SK-N-MC (cell line): ENCODE data around the gene PIAS3.

ENCODE experiments used
- EZH2 ChIP-seq: fragments of 200-600 bp; sonication (generic); IDR thresholded peaks from one replicate; pipeline ENCODE4 v1.6.1; 2017; ENCODE audit warnings: antibody characterized with exemption
- FOXP2 ChIP-seq: optimal IDR thresholded peaks from 2 replicates; pipeline ENCODE3; 2011; ENCODE audit warnings: mild to moderate bottlenecking, moderate library complexity; ENCODE audit not compliant: insufficient read depth; ENCODE audit errors: extremely low read length, control extremely low read depth
- POLR2AphosphoS5 ChIP-seq: IDR thresholded peaks from 2 replicates; pipeline ENCODE4 v1.6.1; 2012; ENCODE audit warnings: mild to moderate bottlenecking, low read depth, low read length, borderline replicate concordance

DNA sequence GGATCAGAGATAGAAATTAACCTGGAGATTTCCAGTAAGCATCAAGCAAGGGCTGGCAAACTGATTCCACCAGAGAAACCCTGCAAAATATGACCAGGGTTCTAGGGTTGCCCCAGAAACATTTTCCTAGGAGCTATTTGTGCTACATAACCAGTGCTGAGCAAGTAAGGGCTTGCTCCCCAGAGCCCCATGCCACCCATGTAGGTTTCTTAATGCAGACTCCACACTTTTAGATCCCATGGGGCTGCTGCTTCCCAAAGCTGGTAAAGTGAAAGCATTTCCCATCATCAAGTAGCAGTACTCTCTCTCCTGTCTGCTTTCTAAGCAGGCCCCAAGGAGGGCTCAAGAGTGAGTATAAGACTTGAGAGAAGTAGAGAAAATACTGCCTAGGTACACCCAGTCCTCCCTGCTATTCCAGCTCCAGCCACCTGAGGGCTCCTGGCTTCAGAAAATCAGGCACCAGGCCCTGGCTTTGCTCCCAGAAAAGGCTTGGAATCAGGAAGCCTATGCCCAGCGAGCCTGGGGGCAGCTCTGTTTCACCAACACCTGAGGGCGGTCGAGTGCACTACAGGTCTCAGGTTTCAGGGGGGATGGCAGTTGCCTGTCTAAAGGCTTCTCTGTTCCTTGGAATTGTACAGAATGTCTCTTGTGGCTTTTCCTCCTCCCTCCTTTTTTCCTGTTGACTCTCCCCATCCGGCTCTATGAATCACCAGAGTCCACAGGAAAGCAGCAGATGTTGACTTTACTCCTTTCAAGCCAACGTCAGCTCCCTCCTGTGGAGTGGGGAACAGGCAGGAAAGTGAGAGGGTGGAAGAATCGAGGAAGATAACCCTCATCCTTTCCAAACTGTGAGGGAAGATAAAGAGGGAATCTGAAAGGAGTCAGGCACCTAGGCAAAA is 33.0 kb upstream of the PIAS3 start:
- TF ChIP-seq EZH2, result no peak
- no peak for TF ChIP-seq POLR2AphosphoS5
- TF ChIP-seq FOXP2, result no peak
